Keratinocyte (primary cell): ENCODE measurements around the gene PLEKHN1.
"Not testable (repeated sequence)": the region's sequence is repeated elsewhere in the genome, so short reads cannot be mapped to it uniquely, and the experiment has no call there.

ENCODE experiments used
- EZH2 ChIP-seq: IDR thresholded peaks from one replicate; pipeline ENCODE4 v1.6.1; 2012; ENCODE audit warnings: inconsistent platforms, mild to moderate bottlenecking, low read length, moderate library complexity
- TF ChIP-seq, protein P1 (sequence below), 3 experiments: IDR thresholded peaks in 1 of 3; conservative IDR thresholded peaks in 1 of 3; optimal IDR thresholded peaks in 1 of 3; 2 replicates in 2 of 3; 3 replicates in 1 of 3; pipeline versions ENCODE3 to v1.5.1; 2011; ENCODE audit warnings: low read length in 3 of 3, mild to moderate bottlenecking in 3 of 3, moderate library complexity in 2 of 3, control low read depth in 1 of 3, inconsistent platforms in 1 of 3; ENCODE audit not compliant: insufficient read depth in 2 of 3; ENCODE audit errors: extremely low read depth in 1 of 3

DNA sequence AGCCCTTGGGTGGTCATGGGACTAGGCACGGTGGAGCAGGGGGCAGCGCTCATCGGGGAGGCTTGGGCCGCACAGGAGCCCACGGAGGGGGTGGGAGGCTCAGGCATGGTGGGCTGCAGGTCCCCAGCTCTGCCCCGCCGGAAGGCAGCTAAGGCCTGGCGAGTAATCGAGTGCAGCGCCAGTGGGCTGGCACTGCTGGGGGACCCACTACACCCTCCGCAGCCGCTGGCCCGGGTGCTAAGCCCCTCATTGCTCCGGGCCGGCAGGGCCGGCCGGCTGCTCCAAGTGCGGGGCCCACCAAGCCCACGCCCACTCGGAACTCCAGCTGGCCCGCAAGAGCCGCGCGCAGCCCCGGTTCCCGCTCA is 52.0 kb downstream of the PLEKHN1 start:
- TF ChIP-seq, protein P1, sequence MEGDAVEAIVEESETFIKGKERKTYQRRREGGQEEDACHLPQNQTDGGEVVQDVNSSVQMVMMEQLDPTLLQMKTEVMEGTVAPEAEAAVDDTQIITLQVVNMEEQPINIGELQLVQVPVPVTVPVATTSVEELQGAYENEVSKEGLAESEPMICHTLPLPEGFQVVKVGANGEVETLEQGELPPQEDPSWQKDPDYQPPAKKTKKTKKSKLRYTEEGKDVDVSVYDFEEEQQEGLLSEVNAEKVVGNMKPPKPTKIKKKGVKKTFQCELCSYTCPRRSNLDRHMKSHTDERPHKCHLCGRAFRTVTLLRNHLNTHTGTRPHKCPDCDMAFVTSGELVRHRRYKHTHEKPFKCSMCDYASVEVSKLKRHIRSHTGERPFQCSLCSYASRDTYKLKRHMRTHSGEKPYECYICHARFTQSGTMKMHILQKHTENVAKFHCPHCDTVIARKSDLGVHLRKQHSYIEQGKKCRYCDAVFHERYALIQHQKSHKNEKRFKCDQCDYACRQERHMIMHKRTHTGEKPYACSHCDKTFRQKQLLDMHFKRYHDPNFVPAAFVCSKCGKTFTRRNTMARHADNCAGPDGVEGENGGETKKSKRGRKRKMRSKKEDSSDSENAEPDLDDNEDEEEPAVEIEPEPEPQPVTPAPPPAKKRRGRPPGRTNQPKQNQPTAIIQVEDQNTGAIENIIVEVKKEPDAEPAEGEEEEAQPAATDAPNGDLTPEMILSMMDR (optimal IDR thresholded peaks at IDR 0.05 in 1 of 3, IDR thresholded peaks at IDR 0.05 in 1 of 3, conservative IDR thresholded peaks at IDR 0.05 in 1 of 3; ENCODE audit: extremely low read depth in 1 of 3, insufficient read depth in 2 of 3, low read length in 3 of 3): not testable (repeated sequence)
- not testable (repeated sequence) for TF ChIP-seq EZH2
